PFSK-1 (cell line): ENCODE results near the gene ATXN1.

Experiments used
- POLR2AphosphoS5 ChIP-seq: IDR thresholded peaks from 2 replicates; pipeline ENCODE4 v1.6.1; 2012; ENCODE audit warnings: low read depth, mild to moderate bottlenecking, control low read depth, low read length, moderate library complexity
- TF ChIP-seq, protein P1 (sequence below), 2 experiments: IDR thresholded peaks; 2 replicates each; pipeline versions ENCODE4 v1.6.1 to v1.8.0; 2011 to 2012; ENCODE audit warnings: low read depth in 2 of 2, low read length in 2 of 2, control low read depth in 1 of 2, inconsistent platforms in 1 of 2, mild to moderate bottlenecking in 1 of 2, moderate library complexity in 1 of 2; ENCODE audit not compliant: insufficient read depth in 1 of 2

DNA sequence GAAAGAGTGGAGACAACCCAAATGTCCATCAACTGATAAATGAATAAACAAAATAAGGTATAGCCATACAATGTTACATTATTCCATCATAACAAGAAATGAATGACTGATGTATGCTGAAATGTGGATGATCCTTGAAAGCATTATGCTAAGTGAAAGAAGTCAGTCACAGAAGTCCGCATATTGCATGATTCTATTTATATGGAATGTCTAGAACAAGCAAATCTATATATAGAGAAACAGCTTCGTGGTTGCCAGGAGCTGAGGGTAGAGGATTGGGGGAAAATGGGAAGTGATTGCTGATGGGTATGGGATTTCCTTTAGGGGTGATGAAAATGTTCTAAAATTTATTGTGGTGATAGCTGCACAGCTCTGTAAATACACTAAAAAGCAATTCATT, 196.8 kb downstream of the ATXN1 start:
- TF ChIP-seq, protein P1, sequence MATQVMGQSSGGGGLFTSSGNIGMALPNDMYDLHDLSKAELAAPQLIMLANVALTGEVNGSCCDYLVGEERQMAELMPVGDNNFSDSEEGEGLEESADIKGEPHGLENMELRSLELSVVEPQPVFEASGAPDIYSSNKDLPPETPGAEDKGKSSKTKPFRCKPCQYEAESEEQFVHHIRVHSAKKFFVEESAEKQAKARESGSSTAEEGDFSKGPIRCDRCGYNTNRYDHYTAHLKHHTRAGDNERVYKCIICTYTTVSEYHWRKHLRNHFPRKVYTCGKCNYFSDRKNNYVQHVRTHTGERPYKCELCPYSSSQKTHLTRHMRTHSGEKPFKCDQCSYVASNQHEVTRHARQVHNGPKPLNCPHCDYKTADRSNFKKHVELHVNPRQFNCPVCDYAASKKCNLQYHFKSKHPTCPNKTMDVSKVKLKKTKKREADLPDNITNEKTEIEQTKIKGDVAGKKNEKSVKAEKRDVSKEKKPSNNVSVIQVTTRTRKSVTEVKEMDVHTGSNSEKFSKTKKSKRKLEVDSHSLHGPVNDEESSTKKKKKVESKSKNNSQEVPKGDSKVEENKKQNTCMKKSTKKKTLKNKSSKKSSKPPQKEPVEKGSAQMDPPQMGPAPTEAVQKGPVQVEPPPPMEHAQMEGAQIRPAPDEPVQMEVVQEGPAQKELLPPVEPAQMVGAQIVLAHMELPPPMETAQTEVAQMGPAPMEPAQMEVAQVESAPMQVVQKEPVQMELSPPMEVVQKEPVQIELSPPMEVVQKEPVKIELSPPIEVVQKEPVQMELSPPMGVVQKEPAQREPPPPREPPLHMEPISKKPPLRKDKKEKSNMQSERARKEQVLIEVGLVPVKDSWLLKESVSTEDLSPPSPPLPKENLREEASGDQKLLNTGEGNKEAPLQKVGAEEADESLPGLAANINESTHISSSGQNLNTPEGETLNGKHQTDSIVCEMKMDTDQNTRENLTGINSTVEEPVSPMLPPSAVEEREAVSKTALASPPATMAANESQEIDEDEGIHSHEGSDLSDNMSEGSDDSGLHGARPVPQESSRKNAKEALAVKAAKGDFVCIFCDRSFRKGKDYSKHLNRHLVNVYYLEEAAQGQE (IDR thresholded peaks at IDR 0.05; ENCODE audit: insufficient read depth in 1 of 2, low read depth in 2 of 2, low read length in 2 of 2): no peak
- TF ChIP-seq POLR2AphosphoS5: no peak
